Left lung (tissue), 14 donors: ENCODE measurements around the gene MARCHF3. TPM values are rescaled to one million over a fixed set of nuclear protein-coding genes. Genes with fewer than 3 reads are reported as not detected.

Experiments used
- ATAC-seq: fragments of 200-7000 bp; cut with Tn5 transposase; one replicate; pipeline ENCODE4 v1.9.1; 2020; ENCODE audit warnings: moderate library complexity
- DNase-seq, 4 donors: peaks; one replicate each; pipeline ENCODE4 v3.0.0-alpha.2; 2013 to 2020
- H3K27ac ChIP-seq, 2 donors: fragments of 200-600 bp; sonication (generic) in 1 of 2; one replicate each; pipeline versions ENCODE4 v1.5.0 to v1.8.0; 2020 to 2021
- H3K27me3 ChIP-seq, 2 donors: fragments of 200-600 bp; sonication (generic) in 1 of 2; one replicate each; pipeline versions ENCODE4 v1.5.0 to v1.8.0; 2020 to 2021
- H3K36me3 ChIP-seq, 2 donors: fragments of 200-600 bp; sonication (generic) in 1 of 2; one replicate each; pipeline versions ENCODE4 v1.5.0 to v1.8.0; 2020 to 2021
- H3K4me1 ChIP-seq, 2 donors: fragments of 200-600 bp; one replicate each; pipeline ENCODE4 v1.8.0; 2021
- H3K4me3 ChIP-seq, 2 donors: fragments of 200-600 bp; sonication (generic) in 1 of 2; one replicate each; pipeline versions ENCODE4 v1.5.0 to v1.8.0; 2020 to 2021; ENCODE audit warnings: mild to moderate bottlenecking in 1 of 2
- H3K9me3 ChIP-seq, 2 donors: fragments of 200-600 bp; sonication (generic) in 1 of 2; one replicate each; pipeline versions ENCODE4 v1.5.0 to v1.8.0; 2020 to 2021
- intact Hi-C, 2 donors: fragments of 100-400 bp; cut with DNase I; formaldehyde crosslinking; loops; one replicate each; pipeline versions ENCODE4 v1.11.2 to v1.14.2; 2022
- long read RNA-seq, 12 donors: library from polyadenylated mRNA in 2 of 12; unstranded in 2 of 12; transcript quantifications; one replicate each; pipeline ENCODE4 v2.0.0 and lab custom pipeline, GENCODE V29; 2019 to 2026
- polyA plus RNA-seq, 6 donors: library from polyadenylated mRNA; unstranded; fragments of 120-200 nt; gene quantifications; one replicate each; pipeline ENCODE4 v1.2.1, GENCODE V29; 2013; ENCODE audit not compliant: insufficient read length in 6 of 6
- total RNA-seq, 2 donors: library from RNA; stranded (reverse); fragmentation: NEBNext Ultra II Directional; extraction: Animal tissue kit (Norgen Biotek cat#: 25700); gene quantifications; one replicate each; pipeline ENCODE4 v1.2.1, GENCODE V29; 2021
- TF ChIP-seq, protein P1 (sequence below), 2 donors: fragments of 200-600 bp; sonication (generic) in 1 of 2; IDR thresholded peaks; one replicate each; pipeline versions ENCODE4 v1.5.0 to v1.8.0; 2021; ENCODE audit warnings: antibody characterized with exemption in 2 of 2
- donor health status: DM: no; HTN: yes; CAD: no.
- donor health status: DM: no; HTN: no; CAD: no.

Gene MARCHF3, protein sequence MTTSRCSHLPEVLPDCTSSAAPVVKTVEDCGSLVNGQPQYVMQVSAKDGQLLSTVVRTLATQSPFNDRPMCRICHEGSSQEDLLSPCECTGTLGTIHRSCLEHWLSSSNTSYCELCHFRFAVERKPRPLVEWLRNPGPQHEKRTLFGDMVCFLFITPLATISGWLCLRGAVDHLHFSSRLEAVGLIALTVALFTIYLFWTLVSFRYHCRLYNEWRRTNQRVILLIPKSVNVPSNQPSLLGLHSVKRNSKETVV
- 1 to 10 TPM; 3.4 to 8.7 TPM for total RNA-seq
- polyA plus RNA-seq, result 1 to 10 TPM; 5.0 to 7.8 (median 5.5) TPM
- long read RNA-seq, donor 1, full-length matches to known transcripts, result 2 of 2 reads
- long read RNA-seq, donor 1, partial matches to known transcripts, result 0 of 2 reads
- long read RNA-seq, donor 1, other reads (novel, unspliced or antisense), result 0 of 2 reads
- long read RNA-seq, donor 2, full-length matches to known transcripts, result 2 of 2 reads
- long read RNA-seq, donor 2, partial matches to known transcripts, result 0 of 2 reads
- long read RNA-seq, donor 2, other reads (novel, unspliced or antisense), result 0 of 2 reads
- long read RNA-seq, donor 3, full-length matches to known transcripts, result 1 of 1 reads
- long read RNA-seq, donor 3, partial matches to known transcripts, result 0 of 1 reads
- long read RNA-seq, donor 3, other reads (novel, unspliced or antisense), result 0 of 1 reads
- long read RNA-seq, donor 4, full-length matches to known transcripts, result 4 of 4 reads
- long read RNA-seq, donor 4, partial matches to known transcripts, result 0 of 4 reads
- long read RNA-seq, donor 4, other reads (novel, unspliced or antisense), result 0 of 4 reads
- long read RNA-seq, donor 5, result 0 reads
- long read RNA-seq, donor 6, full-length matches to known transcripts, result 1 of 1 reads
- long read RNA-seq, donor 6, partial matches to known transcripts, result 0 of 1 reads
- long read RNA-seq, donor 6, other reads (novel, unspliced or antisense), result 0 of 1 reads
- long read RNA-seq, donor 7, full-length matches to known transcripts, result 1 of 1 reads
- long read RNA-seq, donor 7, partial matches to known transcripts, result 0 of 1 reads
- long read RNA-seq, donor 7, other reads (novel, unspliced or antisense), result 0 of 1 reads
- long read RNA-seq, donor 8, full-length matches to known transcripts, result 1 of 1 reads
- long read RNA-seq, donor 8, partial matches to known transcripts, result 0 of 1 reads
- long read RNA-seq, donor 8, other reads (novel, unspliced or antisense), result 0 of 1 reads
- long read RNA-seq, donor 9, result 0 reads
- long read RNA-seq, donor 10, full-length matches to known transcripts, result 3 of 5 reads
- long read RNA-seq, donor 10, partial matches to known transcripts, result 1 of 5 reads
- long read RNA-seq, donor 10, other reads (novel, unspliced or antisense), result 1 of 5 reads
- long read RNA-seq, donor 11, full-length matches to known transcripts, result 3 of 3 reads
- long read RNA-seq, donor 11, partial matches to known transcripts, result 0 of 3 reads
- long read RNA-seq, donor 11, other reads (novel, unspliced or antisense), result 0 of 3 reads
- long read RNA-seq, donor 12, result 0 reads

DNA sequence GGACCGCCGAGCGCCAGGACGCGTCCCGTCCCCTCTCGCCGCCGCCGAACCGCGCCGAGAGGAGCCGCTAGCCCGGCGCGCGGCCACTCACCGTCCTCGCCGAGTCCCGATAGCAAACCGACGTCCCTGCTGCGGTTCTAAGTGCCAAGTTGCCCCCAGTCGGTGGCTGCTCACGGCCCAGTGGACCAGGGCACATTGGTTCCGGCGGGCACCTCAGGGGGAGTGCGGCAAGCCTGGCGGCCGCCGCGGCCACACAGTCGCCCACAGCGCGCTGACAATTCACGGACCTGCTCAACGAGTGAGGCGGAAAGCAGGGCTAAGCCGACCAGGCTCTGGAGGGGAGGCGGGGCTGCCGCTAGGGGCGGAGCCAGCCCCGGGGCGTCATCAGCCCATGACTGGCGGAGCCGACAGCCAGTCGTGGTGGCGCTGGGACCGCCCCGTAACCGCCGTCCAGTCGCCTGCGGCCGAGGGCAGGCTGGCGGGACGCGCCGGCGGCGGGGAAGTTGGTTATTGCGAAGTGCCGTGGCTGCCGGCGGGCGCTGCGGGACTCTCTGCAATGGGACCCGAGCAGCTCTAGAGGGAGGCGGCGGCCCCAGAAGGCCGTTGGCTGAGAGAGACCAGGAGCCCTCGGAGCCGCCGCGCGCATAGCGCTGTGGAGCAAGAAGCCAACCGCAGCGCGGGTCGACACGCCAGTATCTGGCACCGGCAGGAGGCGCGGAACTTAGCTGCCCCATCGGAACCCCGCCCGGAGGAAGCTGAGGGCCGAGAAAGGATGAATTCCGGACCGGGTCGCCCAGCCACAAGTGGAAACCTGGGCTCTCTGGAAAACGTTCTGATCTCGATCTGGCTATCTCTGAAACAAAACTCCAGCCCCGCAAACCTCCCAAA lies at the start of gene MARCHF3:
MARCHF3 (minus strand) TSS at position 300 of the 888 bp plus-strand sequence. CDS start 112,387 bp downstream, outside the sequence.
- H3K36me3 ChIP-seq, result no peaks in the 10 kb centered on the region
- H3K27ac ChIP-seq, result peak within 1 kb of the TSS; percentile 86 to 90
- H3K27me3 ChIP-seq, result peaks cover 0 to 15% of the 10 kb centered on the region in 2 donors
- peaks cover 0 to 26% of the 10 kb centered on the region in 2 donors for H3K4me1 ChIP-seq
- intact Hi-C loops, result no loop called here
- H3K9me3 ChIP-seq, result no peaks in the 10 kb centered on the region
- TF ChIP-seq, protein P1, sequence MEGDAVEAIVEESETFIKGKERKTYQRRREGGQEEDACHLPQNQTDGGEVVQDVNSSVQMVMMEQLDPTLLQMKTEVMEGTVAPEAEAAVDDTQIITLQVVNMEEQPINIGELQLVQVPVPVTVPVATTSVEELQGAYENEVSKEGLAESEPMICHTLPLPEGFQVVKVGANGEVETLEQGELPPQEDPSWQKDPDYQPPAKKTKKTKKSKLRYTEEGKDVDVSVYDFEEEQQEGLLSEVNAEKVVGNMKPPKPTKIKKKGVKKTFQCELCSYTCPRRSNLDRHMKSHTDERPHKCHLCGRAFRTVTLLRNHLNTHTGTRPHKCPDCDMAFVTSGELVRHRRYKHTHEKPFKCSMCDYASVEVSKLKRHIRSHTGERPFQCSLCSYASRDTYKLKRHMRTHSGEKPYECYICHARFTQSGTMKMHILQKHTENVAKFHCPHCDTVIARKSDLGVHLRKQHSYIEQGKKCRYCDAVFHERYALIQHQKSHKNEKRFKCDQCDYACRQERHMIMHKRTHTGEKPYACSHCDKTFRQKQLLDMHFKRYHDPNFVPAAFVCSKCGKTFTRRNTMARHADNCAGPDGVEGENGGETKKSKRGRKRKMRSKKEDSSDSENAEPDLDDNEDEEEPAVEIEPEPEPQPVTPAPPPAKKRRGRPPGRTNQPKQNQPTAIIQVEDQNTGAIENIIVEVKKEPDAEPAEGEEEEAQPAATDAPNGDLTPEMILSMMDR (IDR thresholded peaks at IDR 0.05), result peak; percentile 12 to 41
- ATAC-seq (peak; percentile 99), DNase-seq (peak; percentile 90 to 99 (median 96))
- peak within 1 kb of the TSS; percentile 60 to 81 for H3K4me3 ChIP-seq

DNA sequence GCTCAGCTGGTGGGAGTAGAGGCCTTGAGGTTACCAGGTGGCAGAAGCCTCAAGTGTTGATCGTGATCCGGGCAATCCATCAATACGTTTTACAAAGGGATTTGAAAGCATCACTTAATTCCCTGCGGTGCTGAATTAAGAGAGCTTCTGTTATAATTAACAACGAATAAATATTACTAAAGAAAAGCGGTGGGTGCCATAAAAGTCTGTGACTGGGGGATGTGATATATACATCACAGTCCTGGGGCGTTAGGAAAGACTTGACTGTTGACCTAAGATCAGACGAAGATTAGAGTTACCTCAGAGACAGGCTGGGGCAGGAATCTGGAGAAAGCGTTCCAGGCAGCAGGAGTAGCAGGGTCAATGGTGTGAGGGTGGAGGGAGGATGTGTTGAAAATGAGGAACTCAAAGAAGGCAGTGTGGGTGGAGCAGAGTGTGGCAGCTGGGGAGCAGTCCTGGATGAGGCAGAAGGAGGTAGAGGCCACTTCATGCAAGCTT lies 49.7 kb upstream of the MARCHF3 start:
- no peaks in the 10 kb centered on the region for H3K4me1 ChIP-seq
- ATAC-seq (no peak), DNase-seq (no peak)
- H3K4me3 ChIP-seq, result no peak overlapping the region
- TF ChIP-seq, protein P1 (IDR thresholded peaks at IDR 0.05), result no peak
- H3K36me3 ChIP-seq, result no peaks in the 10 kb centered on the region
- H3K27me3 ChIP-seq, result no peaks in the 10 kb centered on the region
- no peaks in the 10 kb centered on the region for H3K9me3 ChIP-seq
- intact Hi-C loops, result no loop called here
- H3K27ac ChIP-seq, result no peak overlapping the region

DNA sequence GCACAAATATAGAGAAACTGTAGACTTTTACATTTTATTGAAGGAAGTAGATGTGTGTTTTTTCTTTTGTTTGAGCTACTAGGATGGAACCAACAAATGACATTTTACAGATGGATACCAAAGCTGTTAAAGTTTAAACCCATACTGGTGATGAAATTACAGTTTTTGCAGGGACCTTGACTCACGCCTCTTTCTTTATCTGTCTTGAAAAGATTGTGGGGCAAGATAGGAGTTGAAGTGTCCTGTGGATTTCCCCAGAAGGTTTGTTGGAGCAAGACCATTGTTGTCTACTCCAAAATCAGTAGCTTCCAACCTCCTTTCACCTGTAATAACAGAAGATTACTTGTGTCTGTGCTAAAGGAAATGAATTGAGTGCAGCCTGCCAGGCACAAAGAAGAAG lies 47.0 kb upstream of the MARCHF3 start:
- Histone ChIP-seq H3K27me3 (no peaks in the 10 kb centered on the region), H3K9me3 (no peaks in the 10 kb centered on the region), H3K4me3 (no peak overlapping the region), H3K36me3 (no peaks in the 10 kb centered on the region), H3K4me1 (peaks cover 0 to 6% of the 10 kb centered on the region in 2 donors), H3K27ac (no peak overlapping the region)
- no peak for ATAC-seq
- TF ChIP-seq, protein P1 (IDR thresholded peaks at IDR 0.05), result no peak
- intact Hi-C loops, result no loop called here
- DNase-seq, result no peak
